HG03159 (cell line): Measurements from ENCODE around the gene FLRT1.

Source experiments
- ATAC-seq: cut with Tn5 transposase; IDR thresholded peaks from one replicate; pipeline ENCODE4 v1.9.1; 2021; ENCODE audit warnings: mild to moderate bottlenecking, moderate library complexity; ENCODE audit not compliant: unreplicated experiment

Gene FLRT1

GRCh38 chr11:64006398-64006797 is 29.3 kb upstream of the FLRT1 start:
- ATAC-seq, result no peak

DNA sequence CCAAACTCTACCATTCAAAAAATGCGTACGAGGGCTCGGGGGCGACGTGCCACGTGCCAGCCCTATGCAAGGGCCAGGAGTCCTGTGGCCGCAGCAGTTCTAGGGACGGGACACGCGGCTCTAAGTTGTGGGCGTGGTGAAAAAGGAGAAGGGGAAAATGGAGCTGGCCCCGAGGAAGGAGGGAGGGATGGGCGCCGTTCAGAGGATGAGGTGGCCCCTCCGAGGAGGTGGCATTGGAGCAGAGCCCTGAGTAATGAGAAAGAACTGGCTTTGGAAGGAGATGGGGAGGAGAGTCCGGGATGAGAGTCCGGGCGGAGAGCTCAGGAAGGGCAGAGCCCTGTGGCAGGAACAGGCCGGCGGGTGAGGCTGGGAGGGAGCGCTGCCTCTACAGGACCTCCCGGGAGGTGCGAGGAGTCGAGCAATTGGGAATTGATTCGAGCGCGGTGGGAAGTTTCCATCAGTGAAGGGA is 28.5 kb upstream of the FLRT1 start:
- ATAC-seq, result no peak

- ATAC-seq, result no peak
These were observed 28.0 kb upstream of the FLRT1 start for GRCh38 chr11:64007629-64008282.

DNA sequence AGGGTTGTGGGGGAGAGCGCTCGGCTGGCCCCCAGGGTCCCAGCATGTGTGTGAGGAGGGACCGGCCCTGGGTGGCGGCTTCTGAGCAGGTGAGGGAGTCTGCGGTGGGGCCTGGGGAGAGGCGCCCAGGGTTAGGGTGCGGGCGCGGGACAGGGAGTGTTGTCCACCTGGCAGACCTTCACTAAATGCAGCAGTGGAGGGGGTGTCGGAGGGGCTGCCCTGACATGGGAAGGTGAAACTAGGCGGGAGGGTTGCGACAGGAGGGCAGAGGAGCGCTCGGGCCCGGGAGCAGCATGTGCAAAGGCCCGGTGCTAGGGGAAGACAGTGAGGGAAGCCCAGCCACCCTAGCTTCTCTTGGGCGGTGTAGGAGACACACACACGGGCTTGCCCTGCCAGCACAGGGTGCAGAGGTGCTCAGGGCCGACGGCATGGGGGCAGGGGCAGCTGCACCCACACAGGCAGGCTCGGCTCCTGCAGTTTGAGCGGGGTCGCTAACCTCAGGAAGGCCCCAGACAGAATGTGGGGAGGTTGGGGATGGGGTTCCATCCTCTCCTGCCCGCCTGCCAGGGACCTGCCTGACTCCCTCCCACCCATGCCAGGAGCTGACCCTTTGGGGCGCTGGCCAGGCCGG is 27.3 kb upstream of the FLRT1 start:
- no peak for ATAC-seq

- ATAC-seq, result no peak
These were observed 26.7 kb upstream of the FLRT1 start for GRCh38 chr11:64008914-64009633.

- ATAC-seq, result no peak
These were observed 26.0 kb upstream of the FLRT1 start for GRCh38 chr11:64009710-64010109.

GRCh38 chr11:64010783-64011182 is 24.9 kb upstream of the FLRT1 start:
- no peak for ATAC-seq

GRCh38 chr11:64011371-64011770 is 24.4 kb upstream of the FLRT1 start:
- ATAC-seq, result no peak

GRCh38 chr11:64013141-64013896 is 22.4 kb upstream of the FLRT1 start:
- ATAC-seq, result no peak

GRCh38 chr11:64014356-64014755 is 21.4 kb upstream of the FLRT1 start:
- no peak for ATAC-seq

- no peak for ATAC-seq
These were observed 20.2 kb upstream of the FLRT1 start for GRCh38 chr11:64015510-64015909.

- no peak for ATAC-seq
These were observed 19.5 kb upstream of the FLRT1 start for GRCh38 chr11:64015935-64016845.

- no peak for ATAC-seq
These were observed 17.8 kb upstream of the FLRT1 start for GRCh38 chr11:64017945-64018224.

DNA sequence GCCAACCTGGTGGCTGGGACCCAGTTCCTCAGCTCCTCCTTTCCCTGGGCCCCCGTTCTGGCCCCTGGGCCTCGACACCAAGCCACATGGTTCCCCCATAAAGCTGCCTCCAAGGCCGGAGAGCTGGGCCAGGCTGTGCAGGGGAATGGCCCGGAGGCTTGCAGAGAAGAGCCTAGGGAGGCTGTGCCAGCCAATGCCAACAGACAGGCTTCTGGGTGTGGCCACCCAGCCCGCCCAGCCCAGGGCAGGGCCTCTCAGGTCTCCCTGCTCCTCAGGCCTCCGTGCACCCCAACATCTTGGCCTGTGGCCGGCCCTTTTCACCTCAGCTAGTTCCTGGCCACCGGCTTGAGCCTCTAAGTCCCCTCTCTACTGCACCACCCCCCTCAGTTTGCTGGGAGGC is 17.4 kb upstream of the FLRT1 start:
- no peak for ATAC-seq

GRCh38 chr11:64019106-64020037 is 16.4 kb upstream of the FLRT1 start:
- ATAC-seq, result no peak

DNA sequence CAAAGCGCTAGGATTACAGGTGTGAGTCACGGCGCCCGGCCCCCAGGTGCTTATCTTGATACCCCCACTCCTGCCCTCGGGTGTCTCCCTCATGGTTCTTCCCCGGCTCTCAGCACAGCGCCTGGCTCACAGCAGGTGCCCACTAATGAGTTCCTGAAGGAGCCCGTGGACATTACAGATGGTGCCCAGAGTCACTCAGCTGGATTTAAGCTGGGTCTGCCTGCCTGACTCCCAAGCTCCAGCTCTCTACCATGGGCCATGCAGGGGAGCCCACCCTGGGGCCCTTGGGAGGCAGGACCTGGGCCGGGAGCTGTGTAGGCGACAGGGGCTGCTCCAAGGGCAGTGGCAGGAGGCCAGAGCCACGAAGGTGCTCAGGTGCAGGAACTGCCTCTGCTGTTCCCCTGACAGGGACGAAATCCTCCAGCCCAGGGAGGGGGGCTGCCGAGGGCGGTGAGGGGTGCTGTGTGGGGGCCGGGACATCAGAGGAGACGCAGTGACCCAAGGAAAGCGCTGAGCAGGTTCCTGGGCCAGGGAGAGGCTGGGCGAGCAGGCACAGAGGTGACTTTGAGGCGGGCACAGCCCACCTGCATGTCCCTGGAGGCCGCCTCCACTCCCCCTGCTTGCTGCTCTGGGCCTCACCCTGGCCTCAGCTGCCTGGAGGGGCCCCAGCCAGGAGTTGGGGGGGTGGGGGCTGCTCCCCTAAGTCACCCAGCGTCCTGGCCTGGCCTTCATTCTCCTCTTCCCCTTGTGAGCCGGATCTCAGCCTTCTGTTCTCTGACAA is 14.6 kb upstream of the FLRT1 start:
- no peak for ATAC-seq

- no peak for ATAC-seq
These were observed 14.0 kb upstream of the FLRT1 start for GRCh38 chr11:64021757-64022093.

- ATAC-seq, result no peak
These were observed 13.5 kb upstream of the FLRT1 start for GRCh38 chr11:64022125-64022784.
